Breast epithelium (tissue), 4 donors: ENCODE results near the gene P3H4. TPM values are rescaled to one million over a fixed set of nuclear protein-coding genes. Genes with fewer than 3 reads are reported as not detected.

Source experiments
- DNase-seq, 2 donors: peaks; one replicate each; pipeline ENCODE4 v3.0.0-alpha.2; 2019; ENCODE audit warnings: low spot score in 2 of 2
- H3K27ac ChIP-seq, 2 donors: fragments of 200-600 bp; sonication (generic) in 1 of 2; one replicate each; pipeline ENCODE4 v1.5.1; 2016 to 2019; ENCODE audit warnings: mild to moderate bottlenecking in 1 of 2
- H3K27me3 ChIP-seq, 2 donors: fragments of 200-600 bp; sonication (generic) in 1 of 2; one replicate each; pipeline versions ENCODE4 v1.5.1 to v1.6.0; 2017 to 2019; ENCODE audit warnings: control low read depth in 1 of 2, mild to moderate bottlenecking in 1 of 2
- H3K36me3 ChIP-seq: fragments of 200-600 bp; one replicate; pipeline ENCODE4 v1.5.1; 2019
- H3K4me1 ChIP-seq, 2 donors: fragments of 200-600 bp; sonication (generic); one replicate each; pipeline ENCODE4 v1.5.1; 2016 to 2019; ENCODE audit warnings: control low read depth in 1 of 2
- H3K4me3 ChIP-seq, 3 donors: fragments of 200-600 bp; sonication (generic); 1 replicate in 2 of 3; 2 replicates in 1 of 3; pipeline ENCODE4 v1.5.1; 2016 to 2019; ENCODE audit warnings: mild to moderate bottlenecking in 3 of 3, moderate library complexity in 2 of 3
- H3K9me3 ChIP-seq, 2 donors: fragments of 200-600 bp; sonication (generic) in 1 of 2; one replicate each; pipeline ENCODE4 v1.5.1; 2016 to 2019; ENCODE audit warnings: control low read depth in 1 of 2
- POLR2A ChIP-seq: fragments of 450-650 bp; IDR thresholded peaks from one replicate; pipeline ENCODE4 v1.6.1; 2016; ENCODE audit warnings: antibody characterized with exemption, mild to moderate bottlenecking, moderate library complexity
- POLR2AphosphoS5 ChIP-seq, 3 donors: sonication (generic); formaldehyde crosslinking; IDR thresholded peaks; one replicate each; pipeline ENCODE4 v1.6.1; 2017; ENCODE audit warnings: antibody characterized with exemption in 3 of 3
- intact Hi-C: fragments of 100-400 bp; cut with DNase I; formaldehyde crosslinking; loops from one replicate; pipeline ENCODE4 v1.15.1; 2023; ENCODE audit warnings: low total_unique reads
- total RNA-seq, 3 donors: library from RNA; depleted of rRNA; stranded (reverse); fragments of >200 nt; gene quantifications; one replicate each; pipeline ENCODE4 v1.1.0, GENCODE V29; 2016
- TF ChIP-seq, protein P1 (sequence below), 3 donors: fragments of 450-650 bp; IDR thresholded peaks; one replicate each; pipeline ENCODE4 v1.5.1; 2016 to 2017; ENCODE audit warnings: antibody characterized with exemption in 3 of 3, mild to moderate bottlenecking in 3 of 3, moderate library complexity in 3 of 3

Gene P3H4
- total RNA-seq, 3 donors from 2014 or later, result 6.2 to 19.0 (median 14.9) TPM

DNA sequence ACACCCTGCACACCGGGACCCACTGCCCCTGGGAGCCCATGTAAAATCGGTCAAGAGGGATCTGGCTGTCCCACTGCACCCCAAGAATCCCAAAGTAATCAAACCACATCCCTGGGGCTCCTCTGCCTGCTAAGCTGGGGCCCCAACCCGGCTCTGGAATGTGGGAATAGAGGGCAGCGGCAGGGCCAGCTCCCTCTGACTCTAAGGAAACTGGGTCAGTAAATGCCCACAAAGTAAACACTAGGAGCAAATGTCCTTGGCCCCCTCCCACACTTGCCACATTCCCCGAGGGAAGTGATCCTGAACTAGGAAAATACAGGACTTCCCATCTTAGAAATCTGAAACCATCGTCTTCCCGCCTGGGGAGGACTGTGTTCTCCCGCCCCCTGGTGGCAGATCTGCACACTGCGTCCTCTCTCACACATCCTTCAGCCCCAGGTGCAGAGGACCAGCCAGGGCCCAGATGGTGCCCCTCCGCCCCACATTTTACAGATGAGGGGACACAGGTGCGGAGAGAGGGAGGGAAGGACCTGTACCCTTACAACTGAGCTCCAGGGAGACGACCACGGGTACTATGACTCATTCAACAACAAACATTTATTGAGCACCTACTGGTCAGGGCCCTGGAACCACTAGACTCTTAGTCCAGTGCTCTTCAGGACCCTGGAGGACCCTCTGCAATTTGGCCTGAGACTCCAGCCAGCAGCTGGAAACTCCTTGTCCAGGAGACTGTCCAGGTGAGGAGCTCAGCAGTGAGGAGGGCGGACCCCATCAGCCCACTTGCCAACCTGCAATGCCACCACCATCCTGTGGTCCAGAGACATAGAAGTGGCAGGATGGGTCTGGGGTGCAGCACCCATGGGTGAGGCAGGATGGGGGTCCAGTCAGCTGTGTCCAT is 10.1 kb downstream of the P3H4 start:
- Histone ChIP-seq H3K36me3 (no peaks in the 10 kb centered on the region), H3K27ac (peak overlapping the region; percentile 76 to 80), H3K4me3 (peak overlapping the region in 2 of 3 donors; percentile 26 to 54), H3K9me3 (no peaks in the 10 kb centered on the region), H3K4me1 (peaks cover 4 to 5% of the 10 kb centered on the region in 2 donors), H3K27me3 (no peaks in the 10 kb centered on the region)
- DNase-seq, result peak; percentile 80 to 89
- TF ChIP-seq POLR2AphosphoS5 (IDR thresholded peaks at IDR 0.05), result peak; percentile 39 to 70 (median 51)
- TF ChIP-seq, protein P1, sequence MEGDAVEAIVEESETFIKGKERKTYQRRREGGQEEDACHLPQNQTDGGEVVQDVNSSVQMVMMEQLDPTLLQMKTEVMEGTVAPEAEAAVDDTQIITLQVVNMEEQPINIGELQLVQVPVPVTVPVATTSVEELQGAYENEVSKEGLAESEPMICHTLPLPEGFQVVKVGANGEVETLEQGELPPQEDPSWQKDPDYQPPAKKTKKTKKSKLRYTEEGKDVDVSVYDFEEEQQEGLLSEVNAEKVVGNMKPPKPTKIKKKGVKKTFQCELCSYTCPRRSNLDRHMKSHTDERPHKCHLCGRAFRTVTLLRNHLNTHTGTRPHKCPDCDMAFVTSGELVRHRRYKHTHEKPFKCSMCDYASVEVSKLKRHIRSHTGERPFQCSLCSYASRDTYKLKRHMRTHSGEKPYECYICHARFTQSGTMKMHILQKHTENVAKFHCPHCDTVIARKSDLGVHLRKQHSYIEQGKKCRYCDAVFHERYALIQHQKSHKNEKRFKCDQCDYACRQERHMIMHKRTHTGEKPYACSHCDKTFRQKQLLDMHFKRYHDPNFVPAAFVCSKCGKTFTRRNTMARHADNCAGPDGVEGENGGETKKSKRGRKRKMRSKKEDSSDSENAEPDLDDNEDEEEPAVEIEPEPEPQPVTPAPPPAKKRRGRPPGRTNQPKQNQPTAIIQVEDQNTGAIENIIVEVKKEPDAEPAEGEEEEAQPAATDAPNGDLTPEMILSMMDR (IDR thresholded peaks at IDR 0.05), result peak; percentile 98 to 99 (median 99)
- TF ChIP-seq POLR2A, result no peak
- intact Hi-C loops, result loop anchor here (5.0 kb wide), 2 partner anchors 64 to 1854 kb away; no protein-coding TSS in a partner anchor

DNA sequence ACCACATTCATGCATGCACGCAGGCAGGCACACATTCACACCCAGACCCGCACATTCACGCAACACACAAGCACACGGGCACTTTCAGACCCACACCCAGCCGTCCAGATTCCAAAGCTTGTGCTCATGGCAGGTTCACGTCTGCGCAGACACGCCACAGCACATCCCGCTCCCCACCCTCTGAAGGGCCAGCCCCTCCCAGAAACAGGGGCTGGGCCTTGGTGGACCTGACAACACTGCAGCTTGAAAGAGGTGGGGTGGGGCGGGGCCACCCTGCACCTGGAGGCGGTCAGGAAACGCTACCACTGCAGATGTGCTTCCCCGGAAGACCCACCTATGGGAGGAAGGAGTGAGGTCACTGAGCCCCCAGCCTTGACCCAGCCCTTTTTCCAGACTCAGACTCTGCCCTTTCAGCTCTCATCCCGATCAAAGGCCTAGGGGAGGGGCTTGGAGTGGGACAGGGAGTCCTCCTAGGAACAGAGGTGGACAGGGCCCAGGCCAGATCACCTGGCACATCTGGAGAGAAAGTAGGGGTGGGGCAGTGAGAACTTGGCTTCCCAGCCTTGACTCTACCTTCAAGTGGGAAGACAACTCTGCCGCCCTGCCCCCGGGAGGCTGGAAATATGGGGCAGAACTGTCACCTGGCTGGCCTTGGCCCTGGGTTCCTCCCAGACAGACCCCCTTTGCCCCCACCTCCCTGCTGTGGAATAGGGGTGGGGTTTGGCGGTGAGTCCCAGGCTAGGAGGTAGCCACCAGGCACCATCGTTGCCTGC is 11.0 kb downstream of the P3H4 start:
- intact Hi-C loops, result loop anchor here (5.0 kb wide), 2 partner anchors 63 to 1853 kb away; no protein-coding TSS in a partner anchor
- H3K27ac ChIP-seq, result peak overlapping the region; percentile 76 to 80

DNA sequence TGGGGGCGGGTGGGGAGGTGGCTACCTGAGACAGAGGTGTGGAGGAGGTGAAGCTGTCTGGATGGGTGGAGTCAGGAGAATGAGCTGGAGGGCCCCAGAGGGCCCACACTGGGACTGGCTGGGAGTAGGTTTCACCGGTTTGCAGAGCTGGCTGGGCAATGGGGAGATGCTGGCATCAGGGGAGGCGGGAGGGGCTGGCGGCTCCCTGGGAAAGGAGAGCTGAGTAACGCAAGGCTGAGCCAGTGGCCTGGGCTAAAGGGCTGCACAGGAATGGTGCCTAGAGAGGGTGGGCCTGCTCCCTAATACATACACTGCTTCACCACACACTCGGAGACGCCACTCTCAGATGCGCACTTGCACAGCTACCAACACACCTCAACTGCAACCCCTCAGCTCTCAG is 12.4 kb downstream of the P3H4 start:
- Histone ChIP-seq H3K4me1 (peaks cover 4 to 5% of the 10 kb centered on the region in 2 donors), H3K4me3 (no peak overlapping the region), H3K9me3 (no peaks in the 10 kb centered on the region), H3K27ac (no peak overlapping the region), H3K27me3 (no peaks in the 10 kb centered on the region), H3K36me3 (no peaks in the 10 kb centered on the region)
- no peak for DNase-seq
- no peak for TF ChIP-seq POLR2A
- no peak for TF ChIP-seq POLR2AphosphoS5 (IDR thresholded peaks at IDR 0.05)
- TF ChIP-seq, protein P1 (IDR thresholded peaks at IDR 0.05), result no peak
- intact Hi-C loops, result no loop called here

More for the DNA sequence above, 11.0 kb downstream of the P3H4 start:
- H3K27me3 ChIP-seq, result no peaks in the 10 kb centered on the region
- TF ChIP-seq, protein P1 (IDR thresholded peaks at IDR 0.05), result no peak
- TF ChIP-seq POLR2AphosphoS5 (IDR thresholded peaks at IDR 0.05) (no peak), POLR2A (no peak)
- no peaks in the 10 kb centered on the region for H3K36me3 ChIP-seq
- H3K9me3 ChIP-seq, result no peaks in the 10 kb centered on the region
- peaks cover 4 to 5% of the 10 kb centered on the region in 2 donors for H3K4me1 ChIP-seq
- peak overlapping the region in 2 of 3 donors; percentile 26 to 54 for H3K4me3 ChIP-seq
- peak in 1 of 2 donors; percentile 91 for DNase-seq

DNA sequence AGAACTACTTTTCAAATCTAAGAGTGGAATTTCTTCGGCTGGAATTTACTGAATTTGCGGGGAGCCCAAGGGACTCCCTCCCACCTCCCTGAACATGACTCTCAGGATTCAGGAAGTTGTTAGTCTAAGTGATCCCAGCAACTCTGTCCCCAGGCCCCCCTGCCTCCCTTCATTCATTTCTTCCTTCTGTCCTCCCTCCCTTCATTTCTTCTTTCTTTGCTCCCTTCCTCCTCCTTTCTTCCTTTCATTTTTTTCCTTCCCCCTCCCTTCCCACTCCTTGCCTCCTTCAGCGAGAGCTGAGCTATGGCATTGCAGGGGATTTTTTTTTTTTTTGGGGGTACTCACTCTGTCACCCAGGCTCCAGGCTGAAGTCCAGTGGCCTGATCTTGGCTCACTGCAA is 14.4 kb downstream of the P3H4 start:
- Histone ChIP-seq H3K4me1 (peaks cover 8 to 18% of the 10 kb centered on the region in 2 donors), H3K27me3 (no peaks in the 10 kb centered on the region), H3K27ac (no peak overlapping the region), H3K9me3 (no peaks in the 10 kb centered on the region), H3K36me3 (no peaks in the 10 kb centered on the region), H3K4me3 (no peak overlapping the region)
- intact Hi-C loops, result no loop called here
- no peak for DNase-seq
- no peak for TF ChIP-seq POLR2A
- TF ChIP-seq, protein P1 (IDR thresholded peaks at IDR 0.05), result no peak
- TF ChIP-seq POLR2AphosphoS5 (IDR thresholded peaks at IDR 0.05), result no peak
